Activated gamma-delta T cell (primary cell): ENCODE measurements around the gene CFHR5.
"Not testable (repeated sequence)": the region's sequence is repeated elsewhere in the genome, so short reads cannot be mapped to it uniquely, and the experiment has no call there.

ENCODE experiments used
- DNase-seq: peaks from one replicate; lab custom pipeline; 2025; lab: John Stamatoyannopoulos, UW
- total RNA-seq, 2 donors: gene quantifications; one replicate each; lab custom pipeline; 2026; lab: John Stamatoyannopoulos, UW

CFHR5 gene
- total RNA-seq = 0 to 0.04 reads per million in 2 donors

DNA sequence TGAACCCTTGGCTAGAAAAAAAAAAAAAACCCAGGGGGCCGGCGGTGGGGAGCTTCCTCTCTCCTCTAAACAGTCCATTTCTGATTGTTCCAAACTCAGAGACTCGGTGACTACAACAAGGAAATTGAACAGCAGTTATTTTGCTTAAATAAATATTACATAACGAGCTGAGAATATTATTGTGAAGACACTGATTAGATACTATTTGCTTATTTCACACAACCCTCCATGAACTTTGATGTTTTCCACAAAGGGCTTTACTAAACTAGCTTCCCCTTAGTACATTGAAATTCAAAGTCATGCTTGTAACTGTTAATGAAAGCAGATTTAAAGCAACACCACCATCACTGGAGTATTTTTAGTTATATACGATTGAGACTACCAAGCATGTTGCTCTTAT is at the start of gene CFHR5:
Gene CFHR5 (plus strand): TSS at position 279 of the 400 bp plus-strand sequence. CDS start 109 bp downstream, at position 388.
- no peak for DNase-seq

DNA sequence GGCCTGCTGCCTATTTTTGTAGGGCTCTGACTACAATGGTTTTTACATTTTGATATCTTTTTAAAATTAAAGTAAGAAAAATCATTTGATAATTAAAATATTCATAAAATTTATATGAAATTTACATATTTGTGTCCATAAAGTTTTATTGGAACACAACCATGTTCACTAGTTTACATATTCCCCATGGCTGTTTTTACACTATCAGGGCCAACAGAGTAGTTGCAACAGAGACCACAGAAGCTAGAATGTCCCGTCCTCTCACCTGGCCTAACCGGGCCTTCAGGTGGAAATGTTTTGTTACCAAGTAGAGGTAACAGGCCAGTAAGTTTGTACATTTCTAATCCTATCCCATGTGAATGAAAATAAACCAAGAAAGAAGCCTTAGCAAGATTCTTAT is 44.5 kb upstream of the CFHR5 start:
- DNase-seq = not testable (repeated sequence)

DNA sequence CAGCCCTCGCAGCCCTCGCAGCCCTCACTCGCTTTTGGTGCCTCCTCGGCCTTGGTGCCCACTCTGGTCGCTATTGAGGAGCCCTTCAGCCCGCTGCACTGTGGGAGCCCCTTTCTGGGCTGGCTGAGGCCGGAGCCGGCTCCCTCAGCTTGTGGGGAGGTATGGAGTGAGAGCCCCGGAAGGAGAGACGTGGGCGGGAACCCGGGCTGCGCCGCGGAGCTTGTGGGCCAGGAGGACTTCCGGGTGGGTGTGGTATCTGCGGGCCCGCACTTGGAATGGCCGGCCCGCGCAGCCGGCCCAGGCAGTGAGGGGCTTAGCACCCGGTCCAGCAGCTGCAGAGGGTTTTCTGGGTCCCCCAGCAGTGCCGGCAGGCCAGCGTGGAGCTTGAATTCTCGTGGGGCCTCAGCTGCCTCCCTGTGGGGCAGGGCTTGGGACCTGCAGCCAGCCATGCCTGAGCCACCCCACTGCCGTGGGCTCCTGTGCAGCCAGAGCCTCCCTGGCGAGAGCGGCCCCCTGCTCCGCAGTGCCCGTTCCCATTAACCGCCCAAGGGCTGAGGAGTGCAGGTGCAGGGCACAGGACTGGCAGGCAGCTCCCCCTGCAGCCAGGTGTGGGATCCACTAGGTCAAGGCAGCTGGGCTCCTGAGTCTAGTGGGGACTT is 43.7 kb upstream of the CFHR5 start:
- DNase-seq = no peak

- DNase-seq = not testable (repeated sequence)
These were observed 35.9 kb upstream of the CFHR5 start for GRCh38 chr1:196941474-196941873.

DNA sequence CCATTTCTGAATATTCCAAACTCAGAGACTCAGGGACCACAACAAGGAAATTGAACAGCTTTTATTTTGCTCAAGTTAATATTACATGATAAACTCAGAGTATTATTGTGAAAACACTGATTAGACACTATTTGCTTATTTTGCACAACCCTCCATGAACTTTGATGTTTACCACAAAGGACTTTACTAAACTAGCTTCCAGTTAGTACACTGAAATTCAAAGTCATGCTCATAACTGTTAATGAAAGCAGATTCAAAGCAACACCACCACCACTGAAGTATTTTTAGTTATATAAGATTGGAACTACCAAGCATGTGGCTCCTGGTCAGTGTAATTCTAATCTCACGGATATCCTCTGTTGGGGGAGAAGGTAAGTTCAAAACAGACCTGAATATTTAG is 33.8 kb upstream of the CFHR5 start, which contains the start of gene CFHR2:
Gene CFHR2 (plus strand): TSS at position 171 of the 400 bp plus-strand sequence. CDS start 143 bp downstream, at position 314.
- DNase-seq = not testable (repeated sequence)

DNA sequence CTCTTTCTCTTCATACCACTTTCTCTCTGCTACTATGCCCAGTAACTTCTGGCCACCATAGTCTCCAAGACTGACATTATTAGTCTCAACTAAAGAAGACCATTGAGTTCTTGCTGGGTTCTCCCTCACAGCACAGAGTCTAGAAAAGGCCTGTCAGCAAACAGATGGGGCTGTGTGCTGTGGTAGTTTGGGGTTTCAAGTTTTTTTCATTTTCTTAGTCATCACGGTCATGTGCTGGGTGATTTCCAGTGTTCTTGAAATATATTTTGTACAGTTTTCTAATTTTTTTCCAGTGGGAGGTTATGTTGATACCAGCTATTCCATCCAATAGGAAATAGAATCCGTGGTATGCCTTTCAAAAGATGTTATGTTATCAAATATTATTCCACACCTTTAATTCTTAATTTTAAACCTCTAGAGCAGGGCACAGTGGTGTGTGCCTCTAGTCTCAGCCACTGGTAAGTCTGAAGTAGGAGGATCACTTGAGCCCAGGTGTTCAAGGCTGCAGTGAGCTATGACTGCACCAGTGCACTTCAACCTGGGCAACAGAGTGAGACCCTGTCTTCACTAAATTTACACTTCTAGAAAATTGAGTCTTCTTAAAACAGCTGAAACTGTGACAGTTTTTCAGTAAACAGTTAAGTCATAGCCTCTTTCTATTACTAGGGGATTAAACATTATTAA is 25.5 kb upstream of the CFHR5 start:
- no peak for DNase-seq

DNA sequence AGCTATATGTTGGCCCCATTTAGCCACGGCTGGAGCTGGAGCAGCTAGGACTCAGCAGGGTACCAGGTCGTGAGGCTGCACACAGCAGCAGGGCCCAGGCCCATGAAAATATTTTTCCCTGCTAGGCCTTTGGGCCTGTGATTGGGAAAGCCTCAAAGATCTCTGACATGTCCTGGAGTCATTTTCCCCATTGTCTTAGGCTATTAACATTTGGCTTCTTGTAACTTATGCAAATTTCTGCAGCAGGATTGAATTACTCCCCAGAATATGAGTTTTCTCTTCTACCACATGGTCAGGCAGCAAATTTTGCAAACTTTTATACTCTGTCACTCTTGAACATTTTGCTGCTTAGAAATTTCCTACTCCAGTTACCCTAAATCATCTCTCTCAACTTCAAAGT is 22.6 kb upstream of the CFHR5 start:
- DNase-seq = no peak

DNA sequence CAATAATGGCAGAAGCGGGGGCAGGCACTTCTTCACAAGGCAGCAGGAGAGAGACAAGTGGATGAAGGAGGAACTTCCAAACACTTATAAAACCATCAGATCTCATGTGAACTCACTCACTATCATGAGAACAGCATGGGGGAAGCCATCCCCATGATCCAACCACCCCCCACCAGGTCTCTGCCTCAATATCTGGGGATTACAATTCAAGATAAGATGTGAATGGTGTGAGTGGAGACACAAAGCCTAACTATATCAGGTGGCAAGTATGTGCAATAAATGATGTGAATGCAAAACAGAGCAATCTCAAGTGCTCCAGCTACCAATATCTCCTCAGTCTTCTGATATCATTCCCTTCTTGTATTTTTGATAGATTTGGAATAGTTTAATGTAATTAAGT is 21.4 kb upstream of the CFHR5 start:
- no peak for DNase-seq

GRCh38 chr1:196960854-196961253 is 16.5 kb upstream of the CFHR5 start:
- no peak for DNase-seq

- no peak for DNase-seq
These were observed 7.2 kb upstream of the CFHR5 start for GRCh38 chr1:196970182-196970581.

GRCh38 chr1:196976278-196976677 is 1.1 kb upstream of the CFHR5 start:
- DNase-seq = no peak

- DNase-seq = no peak
These were observed 3.5 kb downstream of the CFHR5 start for GRCh38 chr1:196980859-196981258.

- DNase-seq = not testable (repeated sequence)
These were observed 4.9 kb downstream of the CFHR5 start for GRCh38 chr1:196982247-196982646.

GRCh38 chr1:196991919-196992651 is 14.7 kb downstream of the CFHR5 start:
- DNase-seq = not testable (repeated sequence)

- DNase-seq = no peak
These were observed 16.6 kb downstream of the CFHR5 start for GRCh38 chr1:196993916-196994315.

DNA sequence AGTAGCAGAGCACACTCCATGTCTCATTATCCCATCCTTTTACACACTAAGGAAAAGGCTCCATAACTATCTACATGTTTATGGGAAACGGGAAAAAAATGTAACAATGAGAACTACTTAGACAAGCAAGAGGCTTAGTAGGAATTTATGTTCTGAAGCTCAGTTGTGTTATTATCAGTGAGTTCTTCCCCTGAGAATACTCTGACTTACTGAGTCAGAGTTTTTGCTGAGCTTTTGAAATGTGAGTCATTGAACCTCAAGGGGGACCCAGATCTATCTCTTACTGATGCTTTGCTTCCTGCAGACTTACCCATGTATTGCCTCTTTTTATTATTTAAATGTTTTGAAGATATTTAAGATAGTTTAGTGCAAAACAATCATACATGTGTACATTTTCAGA is 20.1 kb downstream of the CFHR5 start:
- no peak for DNase-seq

DNA sequence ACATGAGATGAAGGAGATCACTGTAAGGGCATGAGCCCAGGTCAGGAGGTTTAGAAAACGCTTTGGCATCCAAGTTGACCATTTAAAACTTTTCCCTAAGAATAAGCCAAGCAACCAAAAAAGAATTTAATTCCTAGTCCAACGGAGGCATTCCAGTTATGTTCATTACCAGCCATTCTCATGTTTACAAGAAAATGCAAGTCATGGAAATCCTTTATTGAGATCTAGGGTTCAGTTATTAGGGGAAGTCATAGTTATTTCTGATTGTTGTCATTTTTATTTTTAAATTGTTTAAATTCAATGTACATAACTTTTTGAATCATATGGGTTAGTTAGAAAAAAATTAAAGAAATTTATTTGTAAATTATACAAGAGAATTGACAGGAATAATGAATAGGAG is 24.5 kb downstream of the CFHR5 start:
- no peak for DNase-seq

GRCh38 chr1:197003132-197003531 is 25.8 kb downstream of the CFHR5 start:
- DNase-seq = no peak

DNA sequence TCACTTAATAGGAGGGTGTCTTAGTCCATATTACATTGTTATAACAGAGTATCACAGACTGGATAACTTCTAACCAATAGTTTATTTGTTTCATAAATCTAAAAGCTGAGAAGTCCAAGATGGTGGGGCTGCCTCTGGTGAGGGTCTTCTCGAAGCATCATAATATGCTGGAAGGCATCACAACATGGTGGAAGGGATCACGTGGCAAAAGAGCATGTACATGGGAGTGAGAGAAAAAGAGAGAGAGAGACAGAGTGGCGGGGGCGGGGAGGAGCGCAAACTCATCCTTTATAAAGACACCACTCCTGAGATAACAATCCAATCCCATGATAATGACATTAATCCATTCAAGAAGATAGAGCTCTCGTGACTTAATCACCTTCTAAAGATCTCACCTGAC is 31.5 kb downstream of the CFHR5 start:
- no peak for DNase-seq

DNA sequence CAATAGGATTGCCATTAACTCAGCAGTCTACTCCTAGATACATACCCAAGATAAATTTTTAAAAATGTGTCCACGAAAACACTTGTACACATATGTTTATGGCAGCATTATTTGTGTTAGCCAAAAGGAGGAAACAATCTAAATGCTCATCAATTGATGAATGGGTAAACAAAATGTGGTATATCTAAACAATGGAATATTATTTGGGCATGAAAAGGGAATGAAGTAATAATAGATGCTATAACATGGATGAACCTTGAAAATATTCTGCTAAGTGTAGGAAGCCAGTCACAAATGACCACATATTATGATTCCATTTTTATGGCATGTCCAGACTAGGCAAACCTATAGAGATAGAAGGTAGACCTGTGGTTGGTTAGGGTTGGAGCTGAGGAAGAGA is 34.3 kb downstream of the CFHR5 start:
- DNase-seq = no peak

DNA sequence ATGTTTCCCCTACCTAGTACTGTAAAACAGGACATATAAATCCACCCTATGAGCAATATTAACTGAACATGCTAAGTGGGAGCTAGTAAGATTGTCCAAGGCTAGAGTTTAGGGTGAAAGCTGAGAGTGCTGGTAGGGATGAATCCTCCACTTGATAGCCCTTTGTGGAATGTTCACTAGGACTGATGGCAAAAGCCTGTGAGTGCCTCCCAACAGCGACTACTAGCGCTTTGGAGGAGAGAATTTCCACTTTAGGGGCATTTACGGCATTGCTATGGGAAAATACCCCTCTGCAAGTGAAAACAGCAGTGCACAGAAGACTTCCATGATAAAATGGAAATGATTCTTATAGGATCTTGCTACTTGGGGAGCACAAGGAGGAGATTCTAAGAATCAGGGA is 35.9 kb downstream of the CFHR5 start:
- no peak for DNase-seq

DNA sequence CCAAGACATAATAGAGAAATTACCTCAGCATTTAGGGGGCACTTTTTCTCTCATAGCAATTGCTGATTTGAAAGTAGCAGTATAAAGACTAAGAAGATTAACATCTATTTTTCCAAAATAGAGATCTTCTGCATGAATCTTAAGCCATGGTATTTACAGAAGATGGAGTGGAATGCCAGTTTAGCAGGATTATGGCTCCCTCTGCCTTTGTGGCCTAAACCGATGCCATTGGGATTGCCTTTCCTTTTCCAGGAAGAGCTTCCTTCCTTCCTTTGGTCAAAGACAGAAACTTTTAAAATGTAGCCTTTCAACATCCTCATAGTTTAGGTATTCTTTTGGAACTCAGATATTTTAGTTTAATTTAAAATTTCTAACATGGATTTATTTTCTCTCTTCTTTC is 39.4 kb downstream of the CFHR5 start:
- DNase-seq = no peak
